HL-60 (cell line): ENCODE data around the gene EXOSC3.

Experiments
- CTCF ChIP-seq: IDR thresholded peaks from one replicate; pipeline ENCODE4 v1.5.1; 2011; ENCODE audit warnings: low read length, control low read depth, inconsistent platforms; ENCODE audit not compliant: insufficient read depth
- GABPA ChIP-seq: IDR thresholded peaks from 2 replicates; pipeline ENCODE4 v1.6.1; 2012; ENCODE audit warnings: low read depth
- POLR2AphosphoS5 ChIP-seq: IDR thresholded peaks from 2 replicates; pipeline ENCODE4 v1.6.1; 2012; ENCODE audit warnings: low read depth
- REST ChIP-seq: IDR thresholded peaks from 2 replicates; pipeline ENCODE4 v1.6.1; 2012; ENCODE audit warnings: low read depth; ENCODE audit not compliant: insufficient replicate concordance
- SPI1 ChIP-seq: IDR thresholded peaks from 2 replicates; pipeline ENCODE4 v1.6.1; 2012; ENCODE audit warnings: low read depth, mild to moderate bottlenecking, borderline replicate concordance

DNA sequence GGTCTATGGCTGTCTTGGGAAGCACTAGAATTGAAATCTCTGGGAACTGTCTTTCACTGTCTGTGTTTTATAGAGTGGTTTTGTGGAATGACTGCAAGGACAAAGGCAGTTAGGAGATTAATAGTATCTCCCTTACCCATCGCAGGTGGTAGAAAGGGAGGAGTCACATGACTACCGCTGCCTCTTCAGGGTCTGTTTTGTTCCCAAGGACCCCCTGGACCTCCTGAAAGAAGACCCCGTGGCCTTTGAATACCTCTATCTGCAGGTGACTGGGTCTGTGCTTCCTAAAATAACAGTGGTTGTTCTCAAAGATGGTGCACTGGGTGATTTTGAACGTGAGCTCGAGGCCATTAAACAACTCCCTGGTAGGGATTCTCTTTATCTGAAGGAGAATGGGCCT, 54.0 kb downstream of the EXOSC3 start:
- TF ChIP-seq CTCF = no peak
- no peak for TF ChIP-seq REST
- no peak for TF ChIP-seq POLR2AphosphoS5
- TF ChIP-seq GABPA = no peak
- TF ChIP-seq SPI1 = no peak
